Fibroblast of mammary gland (primary cell): ENCODE measurements around the gene HOXA7.
A peak's percentile ranks its signal among the peaks of the same experiment; 100 is the strongest.

Source experiments
- DNase-seq: peaks from one replicate; pipeline ENCODE4 v3.0.0-alpha.2; 2010; ENCODE audit warnings: low read depth
- H3K4me3 ChIP-seq: 2 replicates; pipeline ENCODE4 v1.5.1; 2011; ENCODE audit warnings: low read depth, mild to moderate bottlenecking, low read length, moderate library complexity; ENCODE audit not compliant: control insufficient read depth
- CTCF ChIP-seq: conservative IDR thresholded peaks from 2 replicates; pipeline ENCODE4 v1.5.1; 2011; ENCODE audit warnings: low read depth, low read length, inconsistent platforms; ENCODE audit not compliant: control insufficient read depth, insufficient read depth

The HOXA7 gene

GRCh38 chr7:27128776-27129728, 27.4 kb downstream of the HOXA7 start:
- TF ChIP-seq CTCF = no peak
- no peak for DNase-seq
- H3K4me3 ChIP-seq = peak overlapping the region; percentile 46

GRCh38 chr7:27128034-27128433, 28.4 kb downstream of the HOXA7 start:
- DNase-seq = no peak
- TF ChIP-seq CTCF = no peak
- H3K4me3 ChIP-seq = no peak overlapping the region

- DNase-seq = no peak
- no peak overlapping the region for H3K4me3 ChIP-seq
- no peak for TF ChIP-seq CTCF
These were observed 29.7 kb downstream of the HOXA7 start for GRCh38 chr7:27126596-27127327.

GRCh38 chr7:27125986-27126394, 30.5 kb downstream of the HOXA7 start:
- no peak overlapping the region for H3K4me3 ChIP-seq
- no peak for DNase-seq
- no peak for TF ChIP-seq CTCF

GRCh38 chr7:27124902-27125689, 31.4 kb downstream of the HOXA7 start:
- TF ChIP-seq CTCF = no peak
- H3K4me3 ChIP-seq = no peak overlapping the region

GRCh38 chr7:27124096-27124901, 32.2 kb downstream of the HOXA7 start:
- DNase-seq = peak; percentile 91
- no peak for TF ChIP-seq CTCF
- H3K4me3 ChIP-seq = no peak overlapping the region

More at GRCh38 chr7:27124902-27125689, 31.4 kb downstream of the HOXA7 start:
- no peak for DNase-seq
